Right kidney (tissue), 1 donor: ENCODE results near the gene CDH4.
"Not testable (repeated sequence)": the region's sequence is repeated elsewhere in the genome, so short reads cannot be mapped to it uniquely, and the experiment has no call there.

Experiments used
- DNase-seq: peaks from one replicate; pipeline ENCODE4 v3.0.0-alpha.2; 2016

The CDH4 gene

GRCh38 chr20:61439251-61439650, 187.2 kb downstream of the CDH4 start:
- DNase-seq = no peak

DNA sequence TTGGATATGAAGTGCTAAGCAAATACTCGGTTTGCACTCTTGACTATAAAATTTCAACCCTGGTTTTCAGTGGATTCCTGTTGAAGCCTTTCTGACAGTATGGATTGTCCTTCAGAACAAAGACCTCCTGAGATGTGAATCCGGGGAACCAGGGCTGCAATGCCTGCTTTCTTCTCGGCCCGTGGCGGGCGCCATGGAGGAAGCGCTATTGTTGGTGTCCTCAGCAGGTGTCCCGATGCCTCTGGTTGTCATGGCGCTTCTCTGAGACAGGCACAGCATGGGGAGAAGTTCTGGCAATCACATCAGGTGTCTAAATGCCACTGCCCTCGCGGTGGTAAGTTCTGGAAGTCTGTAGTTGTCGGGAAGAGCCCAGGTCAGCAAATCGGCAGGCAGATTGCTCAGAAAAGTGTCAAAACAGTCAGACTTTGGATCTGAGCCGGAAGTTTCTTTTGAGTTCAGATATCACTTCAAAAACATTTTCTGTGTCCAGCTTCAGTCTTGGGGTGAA, 188.5 kb downstream of the CDH4 start:
- no peak for DNase-seq

GRCh38 chr20:61441537-61441936, 189.5 kb downstream of the CDH4 start:
- no peak for DNase-seq

DNA sequence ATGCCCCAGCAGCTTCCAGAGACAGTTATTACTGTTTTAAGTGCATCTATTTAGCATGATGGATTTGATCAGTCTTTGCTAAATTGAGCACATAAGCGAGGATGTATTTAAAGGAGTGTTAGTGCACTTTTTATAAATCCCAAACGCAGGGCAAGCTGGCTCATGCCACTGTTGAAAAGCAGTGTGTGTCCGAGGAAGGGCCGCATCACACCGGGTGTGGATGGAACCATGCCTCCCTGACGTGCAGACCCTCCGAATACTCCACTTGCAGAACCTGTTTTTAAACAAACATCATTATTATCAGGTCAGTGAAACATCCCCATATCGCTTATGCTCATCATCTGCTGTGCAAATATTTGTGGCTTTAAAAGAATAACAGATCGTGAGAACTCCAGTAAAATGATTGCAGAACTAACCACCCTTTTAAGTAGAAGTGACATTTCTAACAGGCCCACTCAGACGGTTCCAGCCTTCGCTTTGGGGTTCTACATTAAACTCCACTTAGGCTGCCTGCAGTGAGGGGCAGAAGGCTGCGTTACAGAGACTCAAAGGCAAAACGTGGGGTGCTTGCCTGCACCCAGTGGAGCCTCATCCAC, 190.1 kb downstream of the CDH4 start:
- no peak for DNase-seq

- no peak for DNase-seq
Observed at GRCh38 chr20:61442718-61443117, 190.7 kb downstream of the CDH4 start.

- DNase-seq = no peak
Observed at GRCh38 chr20:61443443-61444126, 191.5 kb downstream of the CDH4 start.

DNA sequence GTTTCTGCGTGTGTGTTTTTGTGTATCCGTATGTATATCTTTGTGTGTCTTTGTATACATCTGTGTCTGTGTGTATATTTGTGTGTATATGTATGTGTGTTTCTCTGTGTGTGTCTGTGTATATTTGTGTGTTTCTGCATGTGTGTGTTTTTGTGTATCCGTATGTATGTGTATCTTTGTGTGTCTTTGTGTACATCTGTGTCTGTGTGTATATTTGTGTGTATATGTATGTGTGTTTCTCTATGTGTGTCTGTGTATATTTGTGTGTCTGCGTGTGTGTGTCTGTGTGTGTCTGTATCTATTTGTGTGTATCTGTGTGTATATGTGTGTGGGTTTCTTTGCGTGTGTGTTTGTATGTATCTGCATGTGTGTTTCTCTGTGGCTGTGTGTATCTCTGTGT, 192.6 kb downstream of the CDH4 start:
- DNase-seq = no peak

DNA sequence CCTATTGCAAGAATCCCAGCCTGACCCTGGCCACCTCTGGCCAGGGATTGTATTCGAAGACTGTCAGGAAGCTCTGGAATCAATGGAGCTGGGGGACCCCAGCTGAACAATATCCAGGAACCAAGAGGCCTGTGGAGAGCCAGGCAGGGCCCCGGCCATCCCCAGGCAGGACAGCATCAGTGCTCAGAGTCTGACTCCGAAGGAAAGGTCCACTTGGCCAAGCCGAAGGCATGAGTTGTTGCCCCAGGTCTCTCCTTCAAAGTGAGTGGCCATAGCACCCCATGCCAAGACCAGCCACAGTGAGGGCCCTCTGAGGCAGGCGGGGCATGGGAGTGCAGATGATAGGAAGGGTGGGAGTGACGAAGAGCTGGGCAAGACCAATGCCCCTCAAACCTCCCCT, 193.1 kb downstream of the CDH4 start:
- no peak for DNase-seq

- no peak for DNase-seq
Observed at GRCh38 chr20:61445741-61446140, 193.7 kb downstream of the CDH4 start.

GRCh38 chr20:61447952-61448351, 195.9 kb downstream of the CDH4 start:
- DNase-seq = no peak

- DNase-seq = no peak
Observed at GRCh38 chr20:61448386-61448785, 196.3 kb downstream of the CDH4 start.

DNA sequence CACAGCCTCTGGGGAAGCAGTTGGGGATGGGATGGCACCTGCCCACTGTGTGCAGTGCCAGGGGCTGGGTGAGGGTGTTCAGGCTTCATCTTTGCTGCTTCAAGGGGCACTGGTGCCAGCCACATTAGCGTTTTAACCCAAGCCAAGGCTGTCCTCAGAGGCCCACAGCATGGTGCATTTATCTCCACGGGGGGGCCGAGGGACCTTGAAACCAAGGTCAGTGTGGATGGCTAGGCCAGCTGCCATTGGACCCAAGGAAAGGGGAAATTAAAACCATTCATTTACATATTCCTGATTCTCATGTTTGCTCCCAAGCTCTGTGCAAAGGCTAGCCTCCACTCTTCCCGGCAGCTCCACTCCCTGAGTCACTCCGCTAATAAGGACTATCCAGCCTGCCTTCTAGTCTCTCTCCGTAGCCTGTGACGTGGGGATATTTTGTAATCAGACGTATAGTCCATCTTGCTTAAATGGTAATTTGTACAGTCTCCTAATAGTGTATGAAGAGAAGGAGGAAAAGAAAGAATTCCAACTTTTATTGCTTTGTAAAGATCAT, 197.1 kb downstream of the CDH4 start:
- no peak for DNase-seq

DNA sequence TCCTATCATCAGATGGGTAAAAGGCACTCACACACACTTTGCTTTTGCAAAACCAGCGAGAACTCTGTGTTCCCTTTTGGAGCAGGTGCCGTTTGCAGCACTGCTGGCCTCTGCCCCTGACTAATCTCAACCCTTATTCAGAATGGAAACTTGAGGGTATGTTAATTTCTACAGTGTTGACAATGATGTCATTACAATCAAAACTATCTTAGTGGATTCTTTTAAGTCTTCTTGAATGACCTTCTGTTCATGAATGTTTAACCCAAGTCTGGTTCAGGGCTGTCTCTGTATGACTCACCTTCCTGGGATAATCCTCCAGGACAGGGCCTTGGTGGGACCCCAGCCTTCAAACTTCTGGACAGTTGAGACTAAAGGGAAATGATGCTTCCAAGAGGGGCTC, 197.9 kb downstream of the CDH4 start:
- no peak for DNase-seq

GRCh38 chr20:61450549-61450948, 198.5 kb downstream of the CDH4 start:
- DNase-seq = no peak

DNA sequence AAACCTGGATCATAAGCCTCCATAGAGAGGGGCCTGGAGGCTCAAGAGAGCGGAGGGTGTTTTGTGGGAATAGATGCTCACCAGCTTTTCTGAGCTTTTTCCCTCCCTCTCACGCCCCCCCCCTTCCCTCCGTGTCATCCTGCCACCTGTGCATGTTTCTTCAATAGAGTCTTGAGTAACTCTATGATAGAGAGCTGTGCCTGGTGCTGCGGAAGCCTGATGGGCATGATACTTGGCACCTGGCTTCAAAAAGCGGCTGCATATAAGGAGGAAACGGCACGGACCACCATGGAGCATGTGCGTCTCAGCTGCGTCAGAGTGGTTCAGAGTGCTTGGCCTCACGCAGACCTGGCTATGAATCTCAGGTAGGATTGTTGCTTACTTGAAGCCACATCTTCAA, 198.9 kb downstream of the CDH4 start:
- DNase-seq = no peak

DNA sequence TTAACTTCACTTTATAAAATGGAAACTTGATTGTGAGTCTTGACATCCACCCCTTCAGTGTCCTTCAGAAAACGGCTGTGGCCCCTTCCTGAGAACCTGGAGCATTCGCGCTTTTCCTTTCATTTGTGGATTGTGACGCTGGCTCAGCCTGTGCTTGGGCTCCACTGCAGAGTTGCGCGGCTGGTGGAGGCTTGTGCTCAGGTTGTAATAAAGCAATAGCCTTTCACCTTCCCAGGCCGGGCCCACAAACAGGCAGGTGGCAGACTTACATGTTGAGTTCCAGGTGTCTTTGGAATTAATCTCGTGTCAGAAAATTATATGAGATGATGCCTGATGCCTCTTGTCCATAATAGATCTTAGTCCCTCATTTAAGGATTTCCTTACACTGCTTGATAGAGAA, 199.9 kb downstream of the CDH4 start:
- DNase-seq = no peak

DNA sequence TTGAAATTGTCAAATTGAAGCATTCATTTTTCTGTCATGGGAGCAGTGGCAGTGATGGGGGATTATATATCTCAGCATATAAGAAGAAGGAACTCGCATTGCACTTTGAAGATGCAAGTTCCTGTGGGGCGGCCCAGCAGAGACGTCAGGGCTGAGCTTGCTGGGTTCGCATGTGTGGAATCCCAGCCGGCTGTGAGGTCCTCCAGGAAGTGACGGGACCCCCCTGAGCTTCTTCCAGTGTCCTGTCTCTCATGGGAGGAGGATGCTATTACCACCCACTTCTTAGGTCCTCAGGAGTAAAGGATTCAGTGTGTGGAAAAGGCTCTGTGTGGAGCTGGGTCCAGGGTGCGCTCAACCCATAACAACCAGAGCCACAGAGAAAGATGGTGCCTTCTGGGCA, 201.2 kb downstream of the CDH4 start:
- DNase-seq = no peak

GRCh38 chr20:61453623-61454022, 201.6 kb downstream of the CDH4 start:
- DNase-seq = not testable (repeated sequence)

DNA sequence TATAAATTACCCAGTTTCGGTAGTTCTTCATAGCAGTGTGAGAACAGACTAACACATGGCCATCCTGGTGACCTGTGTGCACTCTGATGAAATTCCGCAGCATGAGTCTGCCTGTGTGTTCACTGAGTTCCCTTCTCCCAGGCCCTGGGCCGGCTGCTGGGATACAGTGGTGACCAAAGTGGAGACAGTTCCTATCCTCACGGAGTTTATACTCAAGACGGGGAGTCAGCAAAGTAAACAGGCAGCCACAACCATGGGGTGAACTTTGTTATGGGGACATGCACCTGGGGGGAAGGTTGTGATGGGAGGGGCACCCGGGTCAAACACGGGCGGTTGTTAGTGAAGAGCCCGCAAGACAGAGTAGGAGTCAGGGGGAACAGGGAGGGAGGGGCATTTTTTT, 202.0 kb downstream of the CDH4 start:
- no peak for DNase-seq

DNA sequence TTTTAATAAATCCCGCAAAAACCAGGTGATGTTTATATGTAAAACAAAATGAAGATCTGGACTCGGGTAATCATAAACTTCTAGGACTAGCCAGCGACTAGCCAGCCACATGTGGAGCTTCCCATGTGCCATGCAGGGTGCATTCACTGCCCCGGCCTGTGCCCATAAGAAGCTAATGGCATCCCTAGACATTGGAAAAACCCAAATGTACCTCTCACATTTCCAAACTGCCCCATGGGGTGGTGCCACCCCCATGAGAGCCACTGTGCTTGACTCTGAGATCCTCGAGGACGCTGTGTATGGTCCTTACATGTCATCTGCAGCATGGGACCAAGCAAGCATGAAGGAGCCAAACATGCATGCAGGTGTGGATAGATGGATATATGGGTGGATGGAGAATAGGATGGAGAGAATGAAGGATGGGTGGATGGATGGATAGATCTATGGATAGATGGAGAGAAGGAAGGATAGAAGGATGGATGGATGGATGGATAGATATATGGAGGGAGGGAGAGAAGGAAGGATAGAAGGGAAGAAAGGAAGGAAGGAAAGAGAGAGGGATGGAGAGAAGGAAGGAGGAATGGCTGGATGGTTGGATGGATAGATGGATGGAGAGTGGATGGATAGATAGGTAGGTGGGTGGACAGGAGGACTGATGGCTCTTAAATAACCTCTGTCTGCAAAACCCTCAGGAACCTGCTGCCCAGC, 203.6 kb downstream of the CDH4 start:
- no peak for DNase-seq

GRCh38 chr20:61457725-61458124, 205.7 kb downstream of the CDH4 start:
- no peak for DNase-seq

DNA sequence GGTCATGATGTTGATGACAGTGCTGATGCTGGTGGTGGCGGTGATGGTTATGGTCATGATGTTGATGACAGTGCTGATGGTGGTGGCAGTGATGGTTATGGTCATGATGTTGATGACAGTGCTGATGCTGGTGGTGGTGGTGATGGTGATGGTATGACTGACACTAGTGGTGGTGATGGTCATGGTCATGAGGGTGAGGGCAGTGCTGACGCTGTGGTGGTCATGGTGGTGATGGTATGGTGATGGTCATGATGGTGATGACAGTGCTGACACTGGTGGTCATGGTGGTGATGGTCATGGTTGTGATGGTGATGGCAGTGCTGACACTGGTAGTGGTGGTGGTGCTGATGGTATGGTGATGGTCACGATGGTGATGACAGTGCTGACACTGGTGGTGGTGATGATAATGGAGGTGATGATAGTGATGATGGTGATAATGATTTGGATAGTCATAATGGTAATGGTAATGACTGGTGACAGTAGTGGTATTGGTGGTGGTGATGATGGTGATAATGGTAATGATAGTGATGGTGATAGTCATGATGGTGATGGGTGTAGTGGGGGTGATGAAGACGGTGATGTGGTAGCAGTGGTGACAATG, 206.2 kb downstream of the CDH4 start:
- DNase-seq = no peak

DNA sequence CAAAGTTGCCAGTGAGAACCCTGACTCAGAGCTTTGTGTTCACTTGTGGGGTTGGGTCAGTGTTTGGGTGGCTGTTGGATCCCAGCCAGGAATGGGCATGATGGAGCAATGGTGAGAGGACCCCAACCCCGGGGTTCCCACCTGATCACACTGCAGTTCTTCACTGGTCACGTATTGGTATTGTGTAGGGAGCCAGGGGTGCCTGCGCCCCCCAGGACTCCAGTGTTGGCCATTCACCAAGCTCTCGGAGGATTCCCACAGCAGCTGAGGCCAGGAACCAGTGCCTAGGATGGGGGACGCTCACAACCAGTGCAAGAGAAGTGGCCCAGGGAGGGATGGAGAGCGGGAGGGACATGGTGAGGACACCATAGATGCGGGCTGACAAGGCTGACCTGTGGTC, 207.2 kb downstream of the CDH4 start:
- no peak for DNase-seq
